NCI-H774 (cell line): Measurements from ENCODE around the gene HIVEP1.

Experiments used
- DNase-seq: peaks from one replicate; lab custom pipeline; 2025; lab: John Stamatoyannopoulos, UW

HIVEP1 gene

GRCh38 chr6:12017876-12018401 lies 5.8 kb downstream of the HIVEP1 start:
- no peak for DNase-seq

DNA sequence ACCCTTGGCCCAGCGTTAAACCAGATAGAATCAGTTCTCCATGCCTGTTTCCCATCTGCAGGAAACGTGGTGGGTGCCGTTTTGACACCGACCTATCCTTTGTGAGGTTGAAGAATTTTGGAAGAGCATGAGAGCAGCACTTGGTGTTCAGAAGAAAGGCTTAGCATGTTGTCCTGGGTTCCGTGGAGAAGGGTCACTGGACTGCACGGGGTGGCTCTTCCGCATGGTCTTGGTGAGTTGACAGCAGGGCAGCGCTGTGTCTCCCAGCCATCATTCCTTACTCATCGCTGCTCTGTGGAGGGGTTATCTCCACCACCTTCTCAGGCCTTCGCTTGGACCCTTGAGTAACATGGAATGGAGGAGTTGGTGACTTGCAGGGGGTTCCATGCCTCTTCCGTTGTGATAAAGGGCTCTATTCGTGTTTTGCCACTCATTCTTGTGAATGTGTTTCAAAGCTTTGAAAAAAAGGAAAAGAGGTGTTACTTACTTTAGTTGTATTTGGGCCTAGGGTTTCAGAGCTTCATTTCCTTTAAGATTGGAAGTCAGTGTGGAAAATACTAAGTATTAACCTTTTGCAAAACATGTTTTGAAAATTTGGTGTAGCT lies 8.2 kb downstream of the HIVEP1 start:
- no peak for DNase-seq

DNA sequence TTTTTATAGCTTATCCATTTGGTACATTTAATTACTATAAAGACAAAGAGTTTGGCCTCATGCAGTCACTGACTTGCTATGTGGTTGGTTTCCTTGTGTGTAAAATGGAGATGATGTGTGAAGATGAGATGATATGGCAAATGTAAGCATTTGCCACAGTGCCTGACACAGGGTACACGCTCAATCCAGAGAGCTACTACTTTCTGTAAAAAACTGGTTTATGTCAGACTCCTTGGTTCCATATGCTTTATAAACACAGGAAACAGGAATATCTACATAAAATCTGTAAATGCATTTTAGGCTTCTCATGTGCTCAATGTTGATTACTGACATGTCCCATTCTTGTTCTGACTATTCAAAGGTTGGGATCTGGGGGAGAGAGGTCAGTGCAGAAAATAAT lies 10.4 kb downstream of the HIVEP1 start:
- no peak for DNase-seq

GRCh38 chr6:12022953-12023388 lies 10.9 kb downstream of the HIVEP1 start:
- no peak for DNase-seq

GRCh38 chr6:12024216-12024615 lies 12.1 kb downstream of the HIVEP1 start:
- DNase-seq, result no peak

GRCh38 chr6:12024699-12025434 lies 12.8 kb downstream of the HIVEP1 start:
- no peak for DNase-seq

DNA sequence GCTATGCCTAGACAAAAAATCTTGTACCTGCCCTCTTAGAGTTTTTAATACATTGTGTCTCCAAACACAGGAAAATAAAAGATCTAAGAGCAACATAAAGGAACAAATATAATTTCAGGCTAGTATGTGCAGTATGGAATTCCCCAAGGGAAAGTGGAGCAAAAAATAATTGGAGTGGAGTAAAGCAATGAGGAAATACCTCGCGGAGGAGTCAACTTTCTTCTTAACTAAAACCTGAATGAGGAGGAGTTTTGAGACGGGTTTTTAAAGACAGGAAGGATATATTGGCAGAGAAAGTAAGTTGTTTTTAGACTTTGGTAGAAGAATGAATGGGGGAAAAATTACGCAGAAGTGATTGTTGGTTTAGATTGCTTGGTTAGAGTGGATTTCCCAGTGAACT lies 14.0 kb downstream of the HIVEP1 start:
- no peak for DNase-seq

GRCh38 chr6:12026833-12027232 lies 14.7 kb downstream of the HIVEP1 start:
- DNase-seq, result no peak

- no peak for DNase-seq
These were observed 16.1 kb downstream of the HIVEP1 start for GRCh38 chr6:12028213-12028612.

DNA sequence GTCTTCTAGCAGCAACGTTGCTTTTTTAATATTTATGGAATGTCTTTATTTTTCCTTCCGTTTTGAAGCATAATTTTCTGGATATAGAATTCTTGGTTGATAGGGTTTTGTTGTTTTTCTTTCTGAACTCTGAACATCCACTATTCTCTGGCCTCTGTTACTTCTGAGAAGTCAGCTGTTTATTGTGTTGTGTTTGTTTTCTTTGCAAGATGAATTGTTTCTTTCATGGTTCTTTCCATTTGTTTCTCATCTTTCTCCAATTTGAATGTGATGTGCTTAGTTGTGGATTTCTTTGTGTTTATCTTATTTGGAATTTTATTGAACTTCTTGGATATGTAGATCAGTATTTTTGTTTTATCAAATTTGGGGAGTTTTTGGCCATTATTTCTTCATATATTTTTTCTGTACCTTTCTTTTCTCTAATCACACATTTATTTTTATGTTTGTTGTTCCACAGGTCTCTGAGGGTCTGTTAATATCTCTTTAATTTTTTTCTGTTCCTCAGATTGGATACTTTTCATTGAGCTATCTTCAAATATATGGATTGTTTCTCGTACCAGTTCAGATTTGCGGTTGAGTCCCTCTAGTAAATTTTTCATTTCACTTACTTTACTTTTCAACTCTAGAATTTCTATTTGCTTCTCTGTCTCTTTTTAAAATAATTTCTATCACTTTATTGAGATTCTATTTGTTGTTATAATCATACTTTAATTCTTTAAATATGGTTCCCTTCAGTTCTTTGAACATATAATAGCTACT lies 18.0 kb downstream of the HIVEP1 start:
- no peak for DNase-seq

DNA sequence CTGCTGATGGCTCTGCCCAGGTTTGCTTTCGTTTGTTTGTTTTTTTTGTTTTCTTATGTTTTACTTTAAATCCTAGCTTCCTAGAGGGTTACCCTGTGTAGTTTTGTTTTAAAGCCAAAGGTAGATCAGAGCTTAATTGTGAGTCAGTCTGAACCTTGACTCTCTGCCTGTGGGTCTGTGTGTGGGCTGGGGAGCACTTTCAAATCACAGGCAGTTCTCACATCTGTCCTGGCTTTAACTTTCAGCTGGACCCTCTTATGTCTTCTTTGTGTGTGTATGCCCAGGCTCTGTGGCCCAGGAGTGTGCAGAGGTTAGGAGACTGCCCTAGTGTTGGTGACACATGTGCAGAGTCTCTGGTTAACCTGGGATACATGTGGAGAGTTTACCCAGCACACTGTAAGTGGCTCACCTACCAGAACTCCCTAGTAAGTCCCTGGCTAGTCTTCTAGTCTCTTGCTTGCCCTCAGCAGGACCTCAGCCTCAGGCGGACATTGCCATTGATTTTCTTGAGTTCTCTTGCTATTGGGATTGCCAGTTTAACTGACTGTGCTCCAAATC lies 19.0 kb downstream of the HIVEP1 start:
- no peak for DNase-seq

- no peak for DNase-seq
These were observed 20.9 kb downstream of the HIVEP1 start for GRCh38 chr6:12032783-12033573.

GRCh38 chr6:12033770-12034169 lies 21.7 kb downstream of the HIVEP1 start:
- DNase-seq, result no peak

- no peak for DNase-seq
These were observed 22.2 kb downstream of the HIVEP1 start for GRCh38 chr6:12034349-12034748.

DNA sequence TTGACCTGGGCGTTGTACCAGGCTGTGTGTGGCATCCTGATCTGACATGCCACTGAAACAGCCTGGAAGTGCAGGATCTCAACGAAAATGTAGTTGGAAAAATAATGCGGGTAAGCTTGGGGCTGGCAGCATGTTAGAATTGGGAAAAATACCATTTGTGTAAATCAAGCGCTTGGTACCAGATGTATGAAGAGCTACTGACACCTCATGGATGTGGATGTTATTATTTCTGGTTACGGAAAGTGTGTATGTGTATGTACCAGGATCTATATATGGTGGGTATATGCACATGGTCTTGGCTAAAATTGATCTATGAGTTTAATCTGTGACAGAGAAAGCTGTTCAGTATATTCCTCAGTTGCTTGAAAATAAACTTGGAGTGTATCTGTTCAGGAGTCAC lies 22.7 kb downstream of the HIVEP1 start:
- DNase-seq, result no peak

DNA sequence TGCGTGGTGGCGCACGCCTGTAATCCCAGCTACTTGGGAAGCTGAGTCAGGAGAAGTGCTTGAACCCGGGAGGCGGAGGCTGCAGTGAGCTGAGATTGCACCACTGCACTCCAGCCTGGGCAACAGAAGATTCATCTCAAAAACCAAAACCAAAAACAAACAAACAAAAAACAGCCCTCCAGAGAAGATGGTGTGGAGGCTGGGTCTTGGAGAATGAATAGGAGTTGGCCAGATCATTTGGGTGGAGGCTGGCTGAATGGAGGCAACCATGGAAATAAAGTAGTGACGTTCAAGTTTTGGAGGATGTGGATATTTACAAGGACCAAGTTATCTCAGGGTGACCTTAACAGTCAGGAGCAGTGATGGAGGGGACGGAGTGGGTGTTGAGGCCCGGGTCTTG lies 24.7 kb downstream of the HIVEP1 start:
- DNase-seq, result no peak

DNA sequence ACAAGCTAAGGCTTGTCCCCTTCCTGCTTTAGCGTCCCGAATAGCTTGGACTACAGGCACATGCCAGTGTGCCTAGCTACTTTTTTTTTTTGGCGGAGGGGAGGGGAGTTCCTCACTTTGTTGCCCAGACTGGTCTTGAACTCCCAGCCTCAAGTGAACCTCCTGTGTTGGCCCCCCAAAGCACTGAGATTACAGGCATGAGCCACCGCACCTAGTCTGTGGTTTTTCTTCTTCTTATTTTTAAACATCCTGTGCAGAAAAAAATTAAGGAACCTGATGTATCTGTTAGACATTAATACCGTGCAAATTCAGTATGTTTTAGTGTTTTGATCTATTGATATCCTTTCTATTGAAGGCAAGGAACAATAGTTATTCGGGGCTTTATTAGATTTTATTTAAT lies 25.7 kb downstream of the HIVEP1 start:
- no peak for DNase-seq

GRCh38 chr6:12039540-12040459 lies 27.7 kb downstream of the HIVEP1 start:
- no peak for DNase-seq

GRCh38 chr6:12047304-12047703 lies 35.2 kb downstream of the HIVEP1 start:
- no peak for DNase-seq

DNA sequence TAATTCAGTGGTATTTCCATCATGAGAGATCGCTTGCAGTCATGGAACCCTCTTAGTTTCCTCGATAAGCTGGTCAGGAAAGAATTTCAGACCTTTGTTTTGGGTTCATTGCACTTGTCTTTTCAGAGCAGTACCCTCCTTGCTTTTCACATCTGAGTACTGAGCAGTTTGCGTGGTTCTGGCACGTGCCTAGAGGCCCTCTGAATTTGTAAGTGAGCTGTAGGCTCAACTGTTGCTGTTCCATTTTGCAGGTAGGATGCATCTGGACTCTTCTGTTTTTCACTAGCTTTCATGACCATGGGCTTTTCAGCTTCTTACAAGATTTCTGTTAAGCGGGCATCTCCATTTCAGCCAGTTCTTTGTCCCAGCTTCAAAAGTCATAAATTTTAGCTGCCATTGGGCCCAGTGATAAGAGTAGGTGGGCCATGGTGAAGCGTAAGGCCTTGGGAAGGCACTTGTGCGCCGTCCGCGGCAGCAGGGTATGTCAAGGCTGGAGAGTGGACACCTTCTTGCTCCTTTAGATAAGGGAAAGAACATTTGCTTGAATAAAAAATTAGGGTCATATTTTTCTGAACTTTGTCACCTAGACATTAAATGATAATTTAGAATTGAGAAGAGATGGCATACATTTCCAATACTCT lies 35.8 kb downstream of the HIVEP1 start:
- no peak for DNase-seq
